ENCODE measurements around the gene GP1BB.
"Not testable (repeated sequence)": the region's sequence is repeated elsewhere in the genome, so short reads cannot be mapped to it uniquely, and the experiment has no call there.

GP1BB gene

DNA sequence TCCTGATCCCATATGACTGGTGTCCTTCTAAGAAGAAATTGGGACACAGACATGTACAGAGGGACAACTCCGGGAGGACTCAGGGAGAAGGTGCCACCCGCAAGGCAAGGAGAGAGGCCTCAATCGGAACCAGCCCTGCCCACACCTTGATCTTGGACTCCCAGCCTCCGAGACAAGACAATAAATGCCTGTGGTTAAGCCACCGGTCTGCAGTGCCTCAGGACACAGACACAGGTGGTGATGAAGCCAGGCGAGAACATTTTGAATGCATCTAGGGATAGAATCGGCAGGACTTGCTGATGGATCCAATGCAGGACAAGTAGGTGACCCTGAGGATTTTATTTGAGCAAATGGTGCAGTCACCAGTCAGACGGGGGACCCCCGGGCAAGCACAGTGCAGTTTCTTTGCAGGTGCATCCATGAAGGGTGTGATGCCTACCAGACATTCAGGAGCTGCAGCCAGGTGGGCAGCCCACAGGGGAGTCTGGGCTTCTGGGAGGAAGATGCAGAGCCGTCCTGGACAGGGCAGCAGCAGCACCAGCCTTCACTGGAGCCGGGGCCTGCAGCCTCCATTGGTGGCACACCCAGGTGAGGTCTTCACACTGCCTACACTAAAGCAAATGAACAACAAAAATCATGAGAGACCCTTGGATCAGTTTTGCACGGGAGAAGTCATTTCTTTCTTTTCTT lies 29.2 kb upstream of the GP1BB start:
- no peak for DNase-seq (ENCODE audit: low read depth in 2 of 2)

- DNase-seq (ENCODE audit: low read depth in 2 of 2): no peak
Observed at GRCh38 chr22:19694696-19695095, 28.6 kb upstream of the GP1BB start.

GRCh38 chr22:19696504-19697276 lies 26.6 kb upstream of the GP1BB start:
- no peak for DNase-seq (ENCODE audit: low read depth in 2 of 2)

DNA sequence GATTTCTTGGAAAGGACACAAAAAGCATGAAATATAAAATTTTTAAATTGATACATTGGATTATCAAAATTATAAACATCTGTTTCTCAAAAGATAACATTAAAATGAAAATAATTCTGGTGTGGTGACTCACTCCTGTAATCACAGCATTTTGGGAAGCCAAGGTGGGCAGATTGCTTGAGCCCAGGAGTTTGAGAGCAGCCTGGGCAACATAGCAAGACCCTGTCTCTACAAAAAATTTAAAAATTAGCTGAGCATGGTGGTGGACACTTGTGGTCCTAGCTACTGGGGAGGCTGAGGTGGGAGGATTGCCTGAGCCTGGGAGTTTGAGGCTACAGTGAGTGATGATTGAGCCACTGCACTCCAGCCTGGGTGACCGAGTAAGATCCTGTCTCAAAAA lies 25.5 kb upstream of the GP1BB start:
- DNase-seq (ENCODE audit: low read depth in 2 of 2): not testable (repeated sequence)

GRCh38 chr22:19700790-19701419 lies 22.4 kb upstream of the GP1BB start:
- no peak for DNase-seq (ENCODE audit: low read depth in 2 of 2)

GRCh38 chr22:19701420-19702145 lies 21.8 kb upstream of the GP1BB start:
- no peak for DNase-seq (ENCODE audit: low read depth in 2 of 2)

DNA sequence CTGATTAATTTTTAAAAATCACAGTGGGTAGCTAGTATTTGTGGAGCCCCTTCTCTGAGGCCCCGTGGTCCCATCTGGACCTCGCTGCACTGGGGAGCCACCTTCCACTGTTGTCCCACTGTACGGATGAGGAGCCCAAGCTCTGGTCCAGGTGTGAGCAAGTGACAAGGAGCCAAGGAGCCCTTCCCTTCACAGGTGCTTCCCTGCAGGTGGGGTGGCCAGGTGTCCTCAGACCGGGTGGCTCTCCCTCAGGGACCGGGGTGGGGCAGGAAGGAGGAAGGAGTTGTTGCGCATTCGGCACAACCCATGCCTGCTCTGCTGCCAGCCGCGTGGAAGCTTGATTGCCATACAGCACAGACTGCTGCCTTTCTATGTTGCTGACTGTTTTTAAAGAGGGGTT lies 19.5 kb upstream of the GP1BB start:
- DNase-seq (ENCODE audit: low read depth in 2 of 2): no peak

- no peak for DNase-seq (ENCODE audit: low read depth in 2 of 2)
Observed at GRCh38 chr22:19704355-19705015, 18.9 kb upstream of the GP1BB start.

DNA sequence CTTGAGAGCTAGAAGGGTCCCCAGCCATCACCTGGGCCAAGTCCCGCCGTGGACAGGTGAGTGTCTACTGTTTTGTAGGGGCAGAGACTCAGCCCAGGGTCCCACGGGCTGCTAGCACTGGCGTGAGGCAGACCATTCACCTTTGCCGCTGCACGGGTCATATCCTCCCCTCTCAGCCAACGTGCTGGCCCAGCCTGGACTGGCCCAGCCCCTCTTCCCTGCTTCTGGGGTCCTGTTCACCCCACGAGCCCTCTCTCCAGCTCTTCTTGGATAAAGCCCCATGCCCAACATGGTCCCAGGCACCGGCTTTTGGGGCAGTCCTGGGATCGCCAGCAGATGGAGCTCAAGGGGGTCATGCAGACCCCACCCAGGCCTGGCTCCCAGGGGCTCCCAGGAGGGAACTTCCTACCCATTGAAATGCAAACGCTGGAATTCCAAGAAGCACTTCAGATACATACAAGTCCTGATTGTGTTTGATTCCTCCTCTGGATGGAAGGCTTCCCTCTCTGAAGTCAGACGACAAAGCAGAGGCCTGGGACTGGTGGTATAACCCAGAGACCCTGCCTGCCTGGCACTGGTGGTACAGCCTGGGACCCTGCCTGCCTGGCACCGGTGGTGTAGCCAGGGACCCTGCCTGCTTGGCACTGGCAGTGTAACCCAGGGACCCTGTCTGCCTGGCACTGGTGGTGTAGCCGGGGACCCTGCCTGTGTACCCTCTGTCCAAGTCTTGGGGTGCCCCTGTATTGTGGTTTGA lies 18.0 kb upstream of the GP1BB start:
- DNase-seq (ENCODE audit: low read depth in 2 of 2): no peak

GRCh38 chr22:19706661-19707151 lies 16.6 kb upstream of the GP1BB start:
- no peak for DNase-seq (ENCODE audit: low read depth in 2 of 2)

GRCh38 chr22:19707347-19708290 lies 15.7 kb upstream of the GP1BB start:
- no peak for DNase-seq (ENCODE audit: low read depth in 2 of 2)

DNA sequence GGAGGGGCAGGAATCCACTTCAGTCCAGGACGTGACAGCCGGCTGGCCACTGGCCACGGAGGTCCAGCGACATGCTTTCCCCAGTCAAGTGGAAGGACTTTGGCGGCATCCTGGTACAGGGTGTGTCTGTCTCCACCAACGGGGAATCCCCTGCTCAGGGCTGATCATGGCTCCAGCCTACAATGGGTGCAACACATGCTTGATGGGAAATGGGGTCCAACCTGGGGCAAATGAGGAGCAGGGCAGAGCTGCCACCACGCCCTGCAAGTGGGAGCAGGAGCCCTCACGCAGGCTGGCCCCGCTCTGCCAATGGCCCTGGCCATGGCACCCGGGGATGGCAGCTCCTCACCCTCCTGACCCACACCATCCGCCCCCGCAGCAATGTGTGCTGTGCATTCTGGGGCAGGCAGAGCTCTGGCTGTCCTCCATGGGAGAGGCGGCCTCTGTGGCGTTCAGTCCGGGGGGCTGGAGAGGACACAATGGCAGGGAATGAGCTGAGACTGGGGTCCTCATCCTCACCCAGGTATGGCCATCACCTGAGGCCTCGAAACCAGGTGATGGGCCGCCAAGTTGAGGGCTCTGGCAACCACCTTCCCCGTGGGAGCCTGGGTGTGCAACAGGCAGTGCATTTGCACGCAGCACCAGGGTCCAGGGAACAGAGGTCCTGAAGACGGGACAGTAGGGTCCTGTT lies 14.9 kb upstream of the GP1BB start:
- no peak for DNase-seq (ENCODE audit: low read depth in 2 of 2)

DNA sequence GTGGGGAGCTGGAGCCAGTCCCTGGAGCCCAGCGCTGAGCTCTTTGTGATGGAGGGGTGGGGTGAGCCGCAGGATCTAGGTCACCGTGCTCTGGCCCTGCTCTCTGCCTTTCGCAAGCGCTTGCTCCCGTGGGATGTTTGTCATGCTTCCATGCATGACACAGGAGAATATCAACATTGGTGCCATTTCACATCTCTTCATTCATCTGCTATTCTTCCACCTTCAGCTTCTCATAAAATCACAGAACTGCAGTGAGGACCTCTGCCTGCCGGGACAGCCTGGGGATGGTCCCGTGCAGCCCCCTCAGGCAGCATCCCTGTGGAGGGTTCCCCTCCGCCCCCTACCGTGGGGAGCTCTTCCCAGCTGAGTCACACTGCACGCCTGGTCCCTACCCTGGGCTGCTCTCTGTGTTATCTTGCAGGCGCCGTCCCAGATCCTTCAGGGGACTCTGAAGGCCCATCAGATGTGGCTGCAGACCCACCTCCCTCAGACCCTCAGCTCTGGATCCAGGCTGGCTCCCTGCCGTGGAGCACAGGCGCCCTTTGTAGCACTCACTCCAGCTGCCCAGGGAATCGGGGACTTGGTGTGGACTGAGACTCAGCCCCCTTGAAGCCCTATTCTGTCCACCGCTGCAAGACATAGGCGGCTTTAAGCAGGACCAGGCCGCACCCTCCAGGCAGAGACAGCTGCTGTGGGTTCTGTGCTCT lies 14.1 kb upstream of the GP1BB start:
- DNase-seq (ENCODE audit: low read depth in 2 of 2): no peak

GRCh38 chr22:19710020-19710768 lies 13.1 kb upstream of the GP1BB start:
- no peak for DNase-seq (ENCODE audit: low read depth in 2 of 2)

- DNase-seq (ENCODE audit: low read depth in 2 of 2): no peak
Observed at GRCh38 chr22:19710769-19711106, 12.6 kb upstream of the GP1BB start.

DNA sequence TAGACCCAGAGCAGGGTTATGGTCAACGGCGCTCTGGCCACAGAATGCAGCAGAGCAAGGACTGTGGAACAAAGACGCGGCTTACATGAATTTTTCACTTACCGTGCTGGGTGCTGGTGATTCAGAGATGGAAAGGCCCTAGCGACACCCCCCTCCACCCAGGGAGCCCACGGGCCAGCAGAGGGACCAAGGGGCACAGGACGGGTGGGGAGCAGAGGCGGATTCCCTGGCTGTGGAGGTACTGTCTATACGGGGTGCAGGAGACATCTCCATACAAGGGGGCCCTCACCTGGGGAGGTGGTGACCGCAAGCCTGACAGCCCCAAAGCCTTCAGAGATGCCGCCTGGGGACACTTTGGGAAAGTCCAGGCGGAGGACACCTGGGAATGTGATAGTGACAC lies 10.1 kb upstream of the GP1BB start:
- no peak for DNase-seq (ENCODE audit: low read depth in 2 of 2)

GRCh38 chr22:19713650-19714311 lies 9.6 kb upstream of the GP1BB start:
- no peak for DNase-seq (ENCODE audit: low read depth in 2 of 2)

Data from stimulated activated CD8-positive, alpha-beta memory T cell treated with anti-CD3 and anti-CD28 coated beads, Interleukin-2, amount 100 ng/mL, for 48 hours (primary cell).